ENCODE results near the gene HDLBP.

HDLBP gene

GRCh38 chr2:241226723-241227572 lies 88.5 kb downstream of the HDLBP start:
- DNase-seq, result no peak

- no peak for DNase-seq
Observed at GRCh38 chr2:241225983-241226382, 89.5 kb downstream of the HDLBP start.

GRCh38 chr2:241225545-241225944 lies 89.9 kb downstream of the HDLBP start:
- no peak for DNase-seq

DNA sequence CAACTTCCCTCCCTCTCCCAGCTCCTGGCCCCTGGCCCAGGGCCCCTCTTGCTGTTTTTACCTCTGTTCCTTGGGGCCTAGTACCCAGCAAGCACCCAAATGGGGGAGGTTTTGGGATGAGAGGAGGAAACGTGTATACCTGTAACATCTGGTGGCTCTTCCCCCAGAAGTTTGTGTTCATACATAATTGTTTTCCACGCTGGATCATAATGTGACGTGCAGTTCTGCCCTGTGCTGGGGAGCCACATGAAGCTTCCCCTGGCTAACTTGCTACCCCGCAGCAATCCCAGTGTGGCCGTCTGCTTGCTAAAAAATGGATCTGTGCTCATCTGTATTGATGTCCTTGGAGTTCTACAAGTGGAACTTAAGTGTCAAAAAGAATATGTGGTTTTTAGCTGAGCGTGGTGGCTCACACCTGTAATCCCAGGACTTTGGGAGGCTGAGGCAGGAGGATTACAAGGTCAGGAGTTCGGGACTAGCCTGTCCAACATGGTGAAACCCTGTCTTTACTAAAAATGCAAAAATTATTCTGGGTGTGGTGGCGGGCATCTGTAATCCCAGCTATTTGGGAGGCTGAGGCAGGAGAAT lies 90.5 kb downstream of the HDLBP start:
- no peak for DNase-seq

DNA sequence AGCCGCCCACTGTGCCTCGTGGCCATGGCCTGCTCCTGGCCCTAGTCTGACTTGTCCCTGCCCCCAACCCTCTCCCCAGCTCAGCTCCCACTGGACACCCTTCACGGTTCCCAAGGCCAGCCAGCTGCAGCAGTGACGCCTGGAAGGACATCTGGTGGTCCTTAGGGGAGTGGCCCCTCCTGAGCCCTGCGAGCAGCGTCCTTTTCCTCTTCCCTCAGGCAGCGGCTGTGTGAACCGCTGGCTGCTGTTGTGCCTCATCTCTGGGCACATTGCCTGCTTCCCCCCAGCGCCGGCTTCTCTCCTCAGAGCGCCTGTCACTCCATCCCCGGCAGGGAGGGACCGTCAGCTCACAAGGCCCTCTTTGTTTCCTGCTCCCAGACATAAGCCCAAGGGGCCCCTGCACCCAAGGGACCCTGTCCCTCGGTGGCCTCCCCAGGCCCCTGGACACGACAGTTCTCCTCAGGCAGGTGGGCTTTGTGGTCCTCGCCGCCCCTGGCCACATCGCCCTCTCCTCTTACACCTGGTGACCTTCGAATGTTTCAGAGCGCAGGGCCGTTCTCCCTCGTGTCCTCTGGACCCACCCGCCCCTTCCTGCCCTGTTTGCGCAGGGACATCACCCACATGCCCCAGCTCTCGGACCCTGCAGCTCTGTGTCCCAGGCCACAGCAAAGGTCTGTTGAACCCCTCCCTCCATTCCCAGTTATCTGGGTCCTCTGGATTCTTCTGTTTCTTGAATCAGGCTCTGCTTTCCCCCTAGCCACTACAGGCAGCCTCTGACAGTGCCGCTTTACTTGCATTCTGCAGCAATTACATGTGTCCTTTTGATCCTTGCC lies 91.2 kb downstream of the HDLBP start:
- no peak for DNase-seq

DNA sequence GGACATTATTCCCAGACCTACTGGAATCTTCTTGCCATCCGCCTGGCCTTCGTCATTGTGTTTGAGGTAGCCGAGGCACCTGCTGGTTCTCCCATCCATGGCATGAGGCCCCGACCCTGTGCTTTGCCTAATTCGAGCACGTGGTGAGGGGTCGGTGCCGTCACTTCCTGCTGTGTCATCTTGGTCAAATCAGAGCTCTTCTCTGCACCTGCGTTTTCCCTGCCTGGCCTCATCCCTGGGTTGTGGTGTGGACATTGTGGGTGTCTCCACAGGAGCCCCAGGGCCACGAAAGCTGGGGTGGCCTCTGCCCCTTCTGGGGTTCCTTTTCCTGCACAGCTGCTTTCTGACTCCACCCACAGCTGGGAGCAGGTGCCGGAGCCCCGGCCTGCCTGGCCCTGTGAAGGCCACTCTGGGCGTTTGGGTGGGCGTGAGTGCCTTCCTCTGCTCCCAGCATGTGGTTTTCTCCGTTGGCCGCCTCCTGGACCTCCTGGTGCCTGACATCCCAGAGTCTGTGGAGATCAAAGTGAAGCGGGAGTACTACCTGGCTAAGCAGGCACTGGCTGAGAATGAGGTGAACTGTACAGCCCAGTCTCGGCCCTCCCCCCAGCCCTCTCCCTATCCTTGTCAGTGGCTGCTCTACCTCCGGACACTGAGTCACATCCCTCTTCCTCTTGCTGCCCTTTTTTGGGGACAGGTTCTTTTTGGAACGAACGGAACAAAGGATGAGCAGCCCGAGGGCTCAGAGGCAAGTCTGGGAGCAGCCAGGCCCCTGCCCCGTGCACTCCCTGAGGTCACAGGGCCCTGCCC lies 92.1 kb downstream of the HDLBP start:
- no peak for DNase-seq

- DNase-seq, result no peak
Observed at GRCh38 chr2:241219856-241220356, 95.6 kb downstream of the HDLBP start.

- DNase-seq, result no peak
Observed at GRCh38 chr2:241219030-241219382, 96.5 kb downstream of the HDLBP start.

GRCh38 chr2:241218131-241219029 lies 97.1 kb downstream of the HDLBP start:
- no peak for DNase-seq

DNA sequence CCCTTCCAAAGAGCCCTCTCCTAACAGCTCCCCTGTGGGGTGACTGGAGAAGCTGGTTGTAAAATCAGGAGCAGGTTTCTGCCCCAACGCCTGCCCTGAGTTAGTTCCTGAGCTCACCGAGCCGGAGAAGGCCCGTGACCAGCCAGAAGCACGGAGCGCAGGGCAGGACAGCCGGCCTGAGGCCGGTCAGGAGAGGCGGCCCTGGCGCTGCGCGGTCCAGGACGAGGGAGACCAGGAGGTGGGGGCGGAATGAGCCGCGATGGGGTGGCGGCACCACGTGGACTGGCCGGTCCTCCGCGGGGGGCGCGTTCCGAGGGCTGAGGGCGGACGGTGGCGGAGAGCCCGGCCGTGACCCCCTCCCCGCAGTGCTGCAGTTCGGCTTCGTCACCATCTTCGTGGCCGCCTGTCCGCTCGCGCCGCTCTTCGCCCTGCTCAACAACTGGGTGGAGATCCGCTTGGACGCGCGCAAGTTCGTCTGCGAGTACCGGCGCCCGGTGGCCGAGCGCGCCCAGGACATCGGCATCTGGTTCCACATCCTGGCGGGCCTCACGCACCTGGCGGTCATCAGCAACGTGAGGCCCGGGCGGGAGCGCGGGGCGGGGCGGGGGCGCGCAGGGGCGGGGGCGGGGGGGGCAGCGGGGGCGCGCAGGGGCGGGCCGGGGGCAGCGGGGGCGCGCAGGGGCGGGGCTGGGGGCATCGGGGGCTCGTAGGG lies 98.0 kb downstream of the HDLBP start:
- DNase-seq, result no peak

DNA sequence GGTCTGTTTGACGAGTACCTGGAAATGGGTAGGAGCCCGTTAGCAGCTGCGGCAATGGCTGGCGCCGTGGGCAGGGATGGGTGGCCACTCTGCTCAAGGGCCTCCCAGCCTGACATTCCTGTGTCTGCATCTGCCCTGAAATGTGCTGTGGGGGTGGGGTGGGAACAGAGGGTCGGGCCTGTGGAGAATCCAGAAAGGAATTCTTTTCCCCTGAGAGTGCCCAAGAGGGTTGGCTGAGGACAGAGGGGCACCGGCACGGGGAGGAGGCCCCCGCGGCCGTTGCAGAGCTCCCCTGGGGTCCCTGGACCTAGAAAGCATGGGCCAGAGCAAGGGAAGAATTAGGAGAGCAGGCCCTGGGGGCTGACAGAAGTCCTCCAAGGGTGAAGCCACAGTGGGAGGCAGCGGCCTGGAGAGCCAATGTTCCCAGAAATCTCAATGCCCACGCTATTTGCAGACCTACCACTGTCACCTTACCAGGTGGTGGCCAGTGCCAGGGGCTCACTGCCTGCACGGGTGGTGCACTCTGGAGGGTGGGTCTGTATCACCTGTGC lies 99.2 kb downstream of the HDLBP start:
- no peak for DNase-seq

- DNase-seq, result no peak
Observed at GRCh38 chr2:241215421-241215820, 100.1 kb downstream of the HDLBP start.

DNA sequence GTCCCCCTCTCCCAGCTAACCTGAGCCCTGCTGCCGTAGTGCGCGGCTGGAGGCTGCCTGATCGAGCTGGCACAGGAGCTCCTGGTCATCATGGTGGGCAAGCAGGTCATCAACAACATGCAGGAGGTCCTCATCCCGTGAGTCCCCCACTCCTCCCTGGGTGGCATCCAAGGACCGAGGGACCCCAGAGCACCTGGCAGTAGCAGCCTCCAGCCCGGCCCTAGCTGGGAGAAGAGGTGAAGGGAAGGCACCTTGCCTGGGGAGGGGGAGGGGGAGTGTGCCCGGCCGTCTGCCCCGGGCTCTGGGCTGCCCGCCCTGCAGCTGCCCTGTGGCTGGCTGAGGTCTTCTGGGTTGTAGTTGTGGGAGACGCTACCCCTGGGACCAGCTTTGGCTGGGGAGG lies 100.7 kb downstream of the HDLBP start:
- DNase-seq, result no peak

DNA sequence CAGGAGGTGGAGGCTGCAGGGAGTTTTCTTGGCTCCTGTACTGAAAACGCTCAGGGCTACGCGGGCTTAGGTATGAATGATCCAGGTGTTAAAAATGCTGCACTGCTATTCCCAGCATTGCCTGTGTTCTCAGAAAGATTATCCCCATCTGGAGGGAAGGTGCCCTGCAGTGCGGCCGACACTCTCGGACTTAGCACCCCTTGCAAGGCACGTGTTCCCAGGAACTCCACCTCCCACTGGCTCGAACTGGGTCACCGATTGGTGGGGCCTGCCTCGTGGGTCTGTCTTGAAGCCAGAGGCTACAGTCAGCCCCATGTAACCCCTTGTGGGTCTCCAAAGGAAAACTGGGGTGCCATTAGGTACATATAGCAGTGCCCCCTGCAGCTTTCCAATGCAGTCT lies 101.3 kb downstream of the HDLBP start:
- no peak for DNase-seq

- DNase-seq, result no peak
Observed at GRCh38 chr2:241213567-241213966, 101.9 kb downstream of the HDLBP start.

DNA sequence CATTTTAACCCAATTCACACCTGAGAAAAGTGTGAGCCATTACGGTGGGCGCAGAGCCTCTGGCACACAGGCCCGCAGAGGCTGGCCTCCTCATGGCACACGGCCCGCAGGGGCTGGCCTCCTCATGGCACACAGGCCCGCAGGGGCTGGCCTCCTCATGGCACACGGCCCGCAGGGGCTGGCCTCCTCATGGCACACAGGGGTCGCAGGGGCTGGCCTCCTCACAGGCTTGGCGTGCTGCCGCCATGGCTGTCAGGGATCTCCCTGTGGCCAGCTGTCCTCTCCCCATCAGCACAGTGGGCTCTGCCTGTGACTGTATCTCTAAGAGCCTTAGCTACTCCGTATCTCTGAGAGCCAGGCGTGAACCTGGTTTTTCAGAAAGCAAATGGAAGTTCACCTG lies 102.4 kb downstream of the HDLBP start:
- DNase-seq, result no peak

DNA sequence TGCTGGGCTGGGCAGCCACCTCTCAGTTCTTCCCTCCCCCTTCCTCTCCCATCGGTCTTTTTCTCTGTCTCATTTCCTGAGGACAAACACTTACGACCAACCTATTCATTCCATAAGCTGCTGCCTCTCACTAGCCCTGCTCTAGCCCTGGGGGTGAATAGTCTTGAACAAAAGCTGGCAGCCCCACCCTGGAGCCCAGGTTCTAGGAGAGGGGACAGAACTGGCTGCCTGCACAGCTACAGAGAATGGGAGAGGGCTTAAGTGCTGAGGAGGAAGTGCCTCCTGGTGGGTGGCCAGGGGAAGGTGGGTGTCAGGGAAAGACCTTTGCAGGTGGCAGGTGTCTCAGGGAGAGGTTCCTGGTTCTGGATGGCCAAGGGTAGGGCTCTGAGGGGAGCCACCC lies 104.2 kb downstream of the HDLBP start:
- DNase-seq, result no peak

DNA sequence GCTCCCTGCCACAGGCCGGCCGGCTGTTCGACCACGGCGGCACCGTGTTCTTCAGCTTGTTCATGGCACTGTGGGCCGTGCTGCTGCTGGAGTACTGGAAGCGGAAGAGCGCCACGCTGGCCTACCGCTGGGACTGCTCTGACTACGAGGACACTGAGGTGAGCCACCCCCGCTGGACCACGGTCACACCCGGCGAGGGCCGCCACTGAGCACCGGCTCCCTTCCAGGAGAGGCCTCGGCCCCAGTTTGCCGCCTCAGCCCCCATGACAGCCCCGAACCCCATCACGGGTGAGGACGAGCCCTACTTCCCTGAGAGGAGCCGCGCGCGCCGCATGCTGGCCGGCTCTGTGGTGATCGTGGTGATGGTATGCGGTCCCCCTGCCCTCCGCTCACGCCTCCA lies 106.2 kb downstream of the HDLBP start:
- DNase-seq, result no peak

DNA sequence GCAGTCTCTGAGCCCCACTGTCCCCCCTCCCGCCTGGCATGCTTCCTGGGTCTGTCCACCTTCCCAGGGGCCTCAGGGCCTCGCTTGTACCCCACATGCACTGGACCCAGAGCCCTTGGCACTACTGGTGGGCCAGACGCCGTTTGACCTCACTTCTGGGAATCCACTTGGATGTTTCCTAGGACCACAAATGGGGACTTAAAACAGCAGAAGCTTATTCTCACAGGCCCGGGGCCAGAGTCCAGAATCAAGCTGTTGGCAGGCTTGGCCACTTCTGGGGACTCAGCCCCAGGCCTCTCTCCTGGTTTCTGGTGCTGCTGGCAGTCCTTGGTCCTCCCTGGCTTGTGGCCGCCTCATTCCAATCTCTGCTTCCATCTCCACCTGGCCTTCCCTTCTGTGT lies 107.4 kb downstream of the HDLBP start:
- DNase-seq, result no peak

DNA sequence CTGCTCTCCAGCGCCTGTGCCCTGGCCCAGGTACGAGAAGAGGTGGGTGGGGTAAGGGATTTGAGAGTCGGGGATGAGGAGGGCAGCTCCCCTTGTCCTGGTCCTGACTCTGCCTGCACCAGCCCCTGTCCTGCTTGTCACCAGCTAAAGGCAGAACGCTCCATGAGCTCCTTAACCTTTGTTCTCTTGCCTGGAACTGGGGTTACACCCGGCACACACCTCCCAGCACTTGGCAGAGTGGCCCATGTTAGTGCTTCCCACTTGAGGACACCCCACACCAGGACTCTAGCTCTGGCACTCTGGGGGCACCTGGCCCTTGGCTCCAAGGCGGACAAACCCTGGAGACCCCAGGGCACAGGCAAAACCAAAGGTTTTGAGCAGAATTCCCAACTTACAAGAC lies 107.8 kb downstream of the HDLBP start:
- DNase-seq, result no peak

DNA sequence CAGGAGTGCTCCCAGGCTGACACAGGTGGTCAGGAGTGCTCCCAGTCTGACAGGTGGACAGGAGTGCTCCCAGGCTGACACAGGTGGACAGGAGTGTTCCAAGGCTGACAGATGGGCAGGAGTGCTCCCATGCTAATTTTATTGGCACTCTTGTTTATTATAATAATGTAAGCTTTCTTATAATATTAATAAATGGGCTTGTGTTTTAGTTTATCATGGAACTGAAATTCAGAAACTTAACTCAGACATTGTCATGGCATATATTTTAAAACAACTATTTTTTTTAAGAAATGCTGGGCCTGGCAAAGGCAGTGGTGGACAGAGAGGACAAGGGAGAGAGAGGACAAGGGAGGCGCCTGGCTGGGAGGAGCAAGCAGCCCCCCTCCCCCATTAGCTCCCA lies 108.3 kb downstream of the HDLBP start:
- DNase-seq, result no peak

Data from NCI-H187 (cell line).